AG10803 (cell line): ENCODE results near the gene PDIA2.

Source experiments
- DNase-seq: peaks from one replicate; pipeline ENCODE4 v3.0.0; 2010; ENCODE audit warnings: low read depth
- H3K4me3 ChIP-seq: 2 replicates; pipeline ENCODE4 v1.5.1; 2011; ENCODE audit warnings: mild to moderate bottlenecking, low read length, control low read depth
- CTCF ChIP-seq: conservative IDR thresholded peaks from 2 replicates; pipeline ENCODE4 v1.5.1; 2011; ENCODE audit warnings: mild to moderate bottlenecking, low read length, control low read depth, inconsistent platforms

Gene PDIA2

GRCh38 chr16:293043-293775 is 10.2 kb downstream of the PDIA2 start:
- TF ChIP-seq CTCF: no peak
- no peak overlapping the region for H3K4me3 ChIP-seq
- no peak for DNase-seq

- H3K4me3 ChIP-seq: no peak overlapping the region
- DNase-seq: no peak
- TF ChIP-seq CTCF: no peak
Observed at GRCh38 chr16:296276-296675, 13.3 kb downstream of the PDIA2 start.

- no peak for TF ChIP-seq CTCF
- DNase-seq: no peak
- no peak overlapping the region for H3K4me3 ChIP-seq
Observed at GRCh38 chr16:296806-297510, 14.0 kb downstream of the PDIA2 start.

- DNase-seq: no peak
- no peak overlapping the region for H3K4me3 ChIP-seq
- no peak for TF ChIP-seq CTCF
Observed at GRCh38 chr16:297832-298231, 14.9 kb downstream of the PDIA2 start.

GRCh38 chr16:301235-301634 is 18.3 kb downstream of the PDIA2 start:
- no peak overlapping the region for H3K4me3 ChIP-seq
- DNase-seq: no peak
- no peak for TF ChIP-seq CTCF

GRCh38 chr16:301950-302349 is 19.0 kb downstream of the PDIA2 start:
- H3K4me3 ChIP-seq: no peak overlapping the region
- TF ChIP-seq CTCF: no peak
- DNase-seq: no peak
